Measurements from ENCODE around the gene ACR.
A peak's percentile ranks its signal among the peaks of the same experiment; 100 is the strongest.
"Not testable (repeated sequence)": the region's sequence is repeated elsewhere in the genome, so short reads cannot be mapped to it uniquely, and the experiment has no call there.

The ACR gene

GRCh38 chr22:50756406-50756805 lies 18.4 kb downstream of the ACR start:
- H3K9me2 ChIP-seq (replicated peaks; ENCODE audit: insufficient read depth, low read length); H3K36me3 ChIP-seq (ENCODE audit: low read length); H3F3A ChIP-seq (ENCODE audit: insufficient read depth); H3K27ac ChIP-seq (ENCODE audit: low read depth, low read length); H3K9me3 ChIP-seq (ENCODE audit: insufficient read depth, low read length); H4K20me1 ChIP-seq (ENCODE audit: low read depth, low read length); H3K79me2 ChIP-seq (ENCODE audit: insufficient read depth, low read length); H3K4me3 ChIP-seq (ENCODE audit: insufficient read depth, low read length, poor library complexity, severe bottlenecking); H2AFZ ChIP-seq (ENCODE audit: low read depth, low read length, severe bottlenecking); H3K4me2 ChIP-seq (ENCODE audit: low read depth, low read length, poor library complexity, severe bottlenecking); H3K27me3 ChIP-seq (ENCODE audit: low read length); H3K9ac ChIP-seq (ENCODE audit: low read length): not testable (repeated sequence)

GRCh38 chr22:50756949-50757491 lies 19.0 kb downstream of the ACR start:
- Histone ChIP-seq H3K4me3 (ENCODE audit: insufficient read depth, low read length, poor library complexity, severe bottlenecking) (peak overlapping the region; percentile 48), H2AFZ (ENCODE audit: low read depth, low read length, severe bottlenecking) (peak overlapping the region; percentile 69), H3K27ac (ENCODE audit: low read depth, low read length) (0 out of 2 replicates have a peak overlapping the region, but pooled peaks have one; percentile 23), H3K4me2 (ENCODE audit: low read depth, low read length, poor library complexity, severe bottlenecking) (peak overlapping the region; percentile 65), H3K9ac (ENCODE audit: low read length) (peak overlapping the region; percentile 41; the same call in 1 of the 2 replicates)
- not testable (repeated sequence) for H3K9me2 ChIP-seq (replicated peaks; ENCODE audit: insufficient read depth, low read length); H3K36me3 ChIP-seq (ENCODE audit: low read length); H3K79me2 ChIP-seq (ENCODE audit: insufficient read depth, low read length); H3K27me3 ChIP-seq (ENCODE audit: low read length); H3F3A ChIP-seq (ENCODE audit: insufficient read depth); H3K9me3 ChIP-seq (ENCODE audit: insufficient read depth, low read length); H4K20me1 ChIP-seq (ENCODE audit: low read depth, low read length)

DNA sequence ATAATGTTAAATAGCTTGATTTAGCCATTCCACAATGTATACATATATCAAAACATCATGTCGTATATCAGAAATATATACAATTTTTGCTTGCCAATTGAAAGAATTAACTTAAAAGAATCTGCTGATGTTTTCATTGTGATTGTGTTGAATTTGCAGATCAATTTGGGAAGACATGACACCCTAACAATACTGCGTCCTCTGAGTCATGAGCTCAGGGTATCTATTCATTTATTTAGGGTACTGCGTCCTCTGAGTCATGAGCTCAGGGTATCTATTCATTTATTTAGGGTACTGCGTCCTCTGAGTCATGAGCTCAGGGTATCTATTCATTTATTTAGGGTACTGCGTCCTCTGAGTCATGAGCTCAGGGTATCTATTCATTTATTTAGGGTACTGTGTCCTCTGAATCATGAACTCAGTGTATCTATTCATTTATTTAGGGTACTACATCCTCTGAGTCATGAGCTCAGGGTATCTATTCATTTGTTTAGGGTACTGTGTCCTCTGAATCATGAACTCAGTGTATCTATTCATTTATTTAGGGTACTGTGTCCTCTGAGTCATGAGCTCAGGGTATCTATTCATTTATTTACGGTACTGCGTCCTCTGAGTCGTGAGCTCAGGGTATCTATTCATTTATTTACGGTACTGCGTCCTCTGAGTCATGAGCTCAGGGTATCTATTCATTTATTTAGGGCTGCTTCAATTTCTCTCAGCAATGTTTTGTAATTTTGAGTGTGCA lies 21.8 kb downstream of the ACR start:
- not testable (repeated sequence) for H3K9me2 ChIP-seq (replicated peaks; ENCODE audit: insufficient read depth, low read length); H3K27ac ChIP-seq (ENCODE audit: low read depth, low read length); H4K20me1 ChIP-seq (ENCODE audit: low read depth, low read length); H3K9ac ChIP-seq (ENCODE audit: low read length); H2AFZ ChIP-seq (ENCODE audit: low read depth, low read length, severe bottlenecking); H3K36me3 ChIP-seq (ENCODE audit: low read length); H3K27me3 ChIP-seq (ENCODE audit: low read length); H3K9me3 ChIP-seq (ENCODE audit: insufficient read depth, low read length); H3K4me3 ChIP-seq (ENCODE audit: insufficient read depth, low read length, poor library complexity, severe bottlenecking); H3K79me2 ChIP-seq (ENCODE audit: insufficient read depth, low read length); H3K4me2 ChIP-seq (ENCODE audit: low read depth, low read length, poor library complexity, severe bottlenecking); H3F3A ChIP-seq (ENCODE audit: insufficient read depth)

DNA sequence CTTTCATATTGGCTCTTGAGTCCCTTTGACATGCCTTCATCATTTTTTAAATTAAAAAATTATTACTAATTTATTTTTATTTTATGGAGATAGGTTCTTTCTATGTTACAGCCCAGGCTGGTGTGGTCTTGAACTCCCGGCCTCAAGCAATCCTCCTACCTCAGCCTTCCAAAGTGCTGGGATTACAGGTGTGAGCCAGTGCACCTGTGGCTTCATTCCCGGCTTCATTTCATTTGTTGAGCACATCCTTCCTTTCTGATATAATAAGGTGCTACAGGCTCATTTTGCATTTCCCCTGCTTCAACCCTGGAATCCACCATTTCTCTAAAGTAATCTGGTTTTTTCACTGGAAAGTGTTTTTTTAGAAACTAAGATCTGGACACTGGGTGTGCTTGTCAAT lies 23.8 kb downstream of the ACR start:
- H2AFZ ChIP-seq (ENCODE audit: low read depth, low read length, severe bottlenecking); H3K27ac ChIP-seq (ENCODE audit: low read depth, low read length); H3K4me3 ChIP-seq (ENCODE audit: insufficient read depth, low read length, poor library complexity, severe bottlenecking); H3K4me2 ChIP-seq (ENCODE audit: low read depth, low read length, poor library complexity, severe bottlenecking); H3K9ac ChIP-seq (ENCODE audit: low read length); H3F3A ChIP-seq (ENCODE audit: insufficient read depth); H3K9me2 ChIP-seq (replicated peaks; ENCODE audit: insufficient read depth, low read length); H3K36me3 ChIP-seq (ENCODE audit: low read length); H3K79me2 ChIP-seq (ENCODE audit: insufficient read depth, low read length); H3K9me3 ChIP-seq (ENCODE audit: insufficient read depth, low read length); H3K27me3 ChIP-seq (ENCODE audit: low read length); H4K20me1 ChIP-seq (ENCODE audit: low read depth, low read length): not testable (repeated sequence)

DNA sequence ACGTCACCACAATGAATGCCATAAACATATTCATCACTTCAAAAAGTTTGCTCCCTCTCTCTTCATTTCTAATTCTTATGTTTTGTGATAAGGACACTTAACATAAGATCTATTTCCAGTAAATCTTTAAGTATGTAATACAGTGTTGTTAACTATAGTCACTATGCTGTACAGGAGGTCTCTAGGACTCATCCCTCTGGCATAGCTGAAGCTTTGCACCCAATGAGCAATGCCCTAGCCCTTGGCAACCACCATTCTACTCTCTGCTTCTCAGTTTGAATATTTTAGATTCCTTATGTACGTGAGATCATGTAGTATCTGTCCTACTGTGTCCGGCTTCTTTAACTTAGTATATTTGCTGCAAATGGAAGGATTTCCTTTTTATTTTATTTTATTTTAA lies 26.3 kb downstream of the ACR start:
- H3K9me2 ChIP-seq (replicated peaks; ENCODE audit: insufficient read depth, low read length); H3K4me3 ChIP-seq (ENCODE audit: insufficient read depth, low read length, poor library complexity, severe bottlenecking); H3K27me3 ChIP-seq (ENCODE audit: low read length); H3K36me3 ChIP-seq (ENCODE audit: low read length); H2AFZ ChIP-seq (ENCODE audit: low read depth, low read length, severe bottlenecking); H3K4me2 ChIP-seq (ENCODE audit: low read depth, low read length, poor library complexity, severe bottlenecking); H3K9ac ChIP-seq (ENCODE audit: low read length); H3K9me3 ChIP-seq (ENCODE audit: insufficient read depth, low read length); H3K79me2 ChIP-seq (ENCODE audit: insufficient read depth, low read length); H3K27ac ChIP-seq (ENCODE audit: low read depth, low read length); H4K20me1 ChIP-seq (ENCODE audit: low read depth, low read length); H3F3A ChIP-seq (ENCODE audit: insufficient read depth): not testable (repeated sequence)

GRCh38 chr22:50775132-50775531 lies 37.1 kb downstream of the ACR start:
- not testable (repeated sequence) for H3K9me3 ChIP-seq (ENCODE audit: insufficient read depth, low read length); H3K27me3 ChIP-seq (ENCODE audit: low read length); H3K36me3 ChIP-seq (ENCODE audit: low read length); H3K9me2 ChIP-seq (replicated peaks; ENCODE audit: insufficient read depth, low read length); H3K79me2 ChIP-seq (ENCODE audit: insufficient read depth, low read length); H3K4me2 ChIP-seq (ENCODE audit: low read depth, low read length, poor library complexity, severe bottlenecking); H3K27ac ChIP-seq (ENCODE audit: low read depth, low read length); H4K20me1 ChIP-seq (ENCODE audit: low read depth, low read length); H2AFZ ChIP-seq (ENCODE audit: low read depth, low read length, severe bottlenecking); H3K9ac ChIP-seq (ENCODE audit: low read length); H3F3A ChIP-seq (ENCODE audit: insufficient read depth); H3K4me3 ChIP-seq (ENCODE audit: insufficient read depth, low read length, poor library complexity, severe bottlenecking)
- TF ChIP-seq CTCF (IDR thresholded peaks at IDR 0.05; ENCODE audit: insufficient read depth, low read length, poor library complexity, severe bottlenecking) = peak; percentile 28

GRCh38 chr22:50777631-50778030 lies 39.6 kb downstream of the ACR start:
- not testable (repeated sequence) for H2AFZ ChIP-seq (ENCODE audit: low read depth, low read length, severe bottlenecking); H3K36me3 ChIP-seq (ENCODE audit: low read length); H3K4me2 ChIP-seq (ENCODE audit: low read depth, low read length, poor library complexity, severe bottlenecking); H3F3A ChIP-seq (ENCODE audit: insufficient read depth); H3K79me2 ChIP-seq (ENCODE audit: insufficient read depth, low read length); H3K9me2 ChIP-seq (replicated peaks; ENCODE audit: insufficient read depth, low read length); H3K27ac ChIP-seq (ENCODE audit: low read depth, low read length); H3K9me3 ChIP-seq (ENCODE audit: insufficient read depth, low read length); H3K9ac ChIP-seq (ENCODE audit: low read length); H4K20me1 ChIP-seq (ENCODE audit: low read depth, low read length); H3K27me3 ChIP-seq (ENCODE audit: low read length); H3K4me3 ChIP-seq (ENCODE audit: insufficient read depth, low read length, poor library complexity, severe bottlenecking)
